ENCODE measurements around the gene ARAP2. TPM values are rescaled to one million over a fixed set of nuclear protein-coding genes. Genes with fewer than 3 reads are reported as not detected.

Gene ARAP2
- total and polyA plus RNA-seq, 7 donors, result 3.6 to 22.9 (median 16.9) TPM

DNA sequence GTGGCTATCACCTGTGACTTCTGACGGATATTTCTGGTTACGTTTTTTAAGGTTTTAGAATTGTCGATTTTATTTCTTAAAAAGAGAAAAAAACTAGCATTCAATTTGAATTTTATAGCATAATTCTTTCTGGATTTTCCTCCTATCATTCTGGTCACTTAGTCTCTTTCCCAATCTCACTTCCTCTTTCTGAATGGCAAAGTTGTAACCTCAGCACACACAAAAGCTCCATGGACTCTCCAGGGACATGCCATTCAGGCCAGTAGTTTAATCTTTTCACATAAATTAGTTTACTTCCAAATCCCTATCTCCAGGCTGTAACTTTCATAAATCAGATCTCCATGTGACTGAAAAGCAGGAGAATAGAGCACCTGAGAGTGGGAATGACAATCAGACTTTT, 110.7 kb downstream of the ARAP2 start:
- intact Hi-C loops (cut with DNase I), result no loop called here
- WGBS, 2 donors, result 93 to 97% methylated on average over 3 of the region's 3 CpGs
- Histone ChIP-seq H3K27me3 (no peaks in the 10 kb centered on the region), H3K27ac (no peak overlapping the region), H3K4me1 (no peaks in the 10 kb centered on the region), H3K36me3 (no peaks in the 10 kb centered on the region), H3K9me3 (no peaks in the 10 kb centered on the region), H3K4me3 (no peak overlapping the region)
- DNase-seq, result no peak
- TF ChIP-seq POLR2AphosphoS5 (IDR thresholded peaks at IDR 0.05) (no peak), CTCF (IDR thresholded peaks at IDR 0.05) (no peak), EP300 (IDR thresholded peaks at IDR 0.05) (no peak), POLR2A (IDR thresholded peaks at IDR 0.05) (no peak)

DNA sequence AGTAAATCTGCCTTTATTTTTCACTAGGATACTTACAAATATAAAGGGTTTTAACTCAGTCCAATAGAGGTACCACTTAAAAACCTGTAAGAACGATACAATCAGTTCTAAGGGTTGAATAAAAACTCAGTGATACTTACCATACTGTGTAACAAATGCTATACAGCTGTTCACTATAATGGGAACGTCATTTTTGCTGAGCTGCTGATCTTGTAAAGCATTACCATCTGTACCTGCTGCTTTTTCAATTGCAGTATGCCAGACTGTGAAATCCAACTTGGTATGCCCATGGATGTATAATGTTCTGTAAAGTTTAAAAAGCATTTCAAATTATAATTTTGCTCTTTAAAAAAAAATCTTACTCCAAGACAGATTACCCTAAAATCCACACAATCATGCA, 111.2 kb downstream of the ARAP2 start:
- no peaks in the 10 kb centered on the region for H3K36me3 ChIP-seq

DNA sequence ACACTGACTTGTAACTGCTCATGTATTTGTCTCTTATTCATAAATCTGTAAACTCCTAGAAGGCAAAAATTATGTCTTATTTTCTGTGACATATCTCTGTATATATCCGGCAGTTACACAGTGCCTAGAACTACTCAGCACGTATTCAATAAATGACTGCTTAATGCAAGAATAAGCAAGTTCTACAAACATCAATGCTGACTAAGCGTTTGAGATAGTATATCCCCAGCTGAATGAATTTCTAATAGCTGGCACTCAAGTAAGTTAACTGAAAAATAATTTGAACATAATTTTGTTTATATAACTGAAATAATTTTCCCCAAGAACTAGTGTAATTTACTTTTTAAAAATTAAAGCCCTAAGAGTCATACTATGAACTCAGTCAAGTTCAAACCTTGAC, 113.7 kb downstream of the ARAP2 start:
- Histone ChIP-seq H3K9me3 (no peaks in the 10 kb centered on the region), H3K4me1 (no peaks in the 10 kb centered on the region), H3K27ac (no peak overlapping the region), H3K36me3 (no peaks in the 10 kb centered on the region), H3K27me3 (no peaks in the 10 kb centered on the region), H3K4me3 (no peak overlapping the region)
- intact Hi-C loops (cut with DNase I), result no loop called here
- WGBS, 2 donors, result 94 to 98% methylated on average over 3 of the region's 3 CpGs
- no peak for DNase-seq
- TF ChIP-seq EP300 (IDR thresholded peaks at IDR 0.05) (no peak), POLR2A (IDR thresholded peaks at IDR 0.05) (no peak), POLR2AphosphoS5 (IDR thresholded peaks at IDR 0.05) (no peak), CTCF (IDR thresholded peaks at IDR 0.05) (no peak)

More for the DNA sequence above, 111.2 kb downstream of the ARAP2 start:
- TF ChIP-seq POLR2AphosphoS5 (IDR thresholded peaks at IDR 0.05) (no peak), POLR2A (IDR thresholded peaks at IDR 0.05) (no peak)
- Histone ChIP-seq H3K9me3 (no peaks in the 10 kb centered on the region), H3K4me3 (no peak overlapping the region), H3K27ac (no peak overlapping the region), H3K27me3 (no peaks in the 10 kb centered on the region), H3K4me1 (no peaks in the 10 kb centered on the region)
- intact Hi-C loops (cut with DNase I), result no loop called here
- no peak for DNase-seq
- 85 to 90% methylated on average over 2 of the region's 2 CpGs for whole genome bisulfite sequencing, 2 donors

DNA sequence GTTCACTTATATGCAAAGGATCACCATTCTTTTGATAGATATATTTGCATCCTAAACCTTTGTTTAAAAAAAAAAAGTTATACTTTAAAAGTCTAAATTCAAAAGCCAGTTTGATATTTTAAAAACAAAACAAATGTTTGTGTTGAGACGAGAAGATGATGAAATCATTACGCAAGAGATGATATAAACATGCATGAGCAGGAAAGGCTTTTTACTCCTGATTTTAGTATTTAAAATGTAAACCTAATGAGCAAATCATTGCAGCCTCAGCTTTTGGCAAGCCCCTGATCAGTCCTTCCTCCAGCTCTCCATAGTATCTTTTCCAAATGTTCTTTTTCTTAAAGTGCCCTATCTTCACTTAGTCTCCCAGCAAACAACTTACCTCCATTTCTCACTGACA, 115.6 kb downstream of the ARAP2 start:
- Histone ChIP-seq H3K36me3 (no peaks in the 10 kb centered on the region), H3K9me3 (no peaks in the 10 kb centered on the region), H3K4me1 (no peaks in the 10 kb centered on the region), H3K27me3 (no peaks in the 10 kb centered on the region), H3K27ac (no peak overlapping the region), H3K4me3 (no peak overlapping the region)
- intact Hi-C loops (cut with DNase I), result no loop called here
- no peak for TF ChIP-seq POLR2A (IDR thresholded peaks at IDR 0.05)
- TF ChIP-seq EP300 (IDR thresholded peaks at IDR 0.05), result no peak
- no peak for TF ChIP-seq CTCF (IDR thresholded peaks at IDR 0.05)
- TF ChIP-seq POLR2AphosphoS5 (IDR thresholded peaks at IDR 0.05), result no peak
- no peak for DNase-seq
- 82 to 84% methylated on average over 2 of the region's 2 CpGs for WGBS, 2 donors

- H3K9me3 ChIP-seq, result no peaks in the 10 kb centered on the region
- no peaks in the 10 kb centered on the region for H3K36me3 ChIP-seq
- 81 to 93% methylated on average over 1 of the region's 1 CpG for WGBS, 2 donors
- H3K27ac ChIP-seq, result no peak overlapping the region
- no peak overlapping the region for H3K4me3 ChIP-seq
- no peaks in the 10 kb centered on the region for H3K4me1 ChIP-seq
- TF ChIP-seq EP300 (IDR thresholded peaks at IDR 0.05) (no peak), POLR2A (IDR thresholded peaks at IDR 0.05) (no peak), CTCF (IDR thresholded peaks at IDR 0.05) (no peak), POLR2AphosphoS5 (IDR thresholded peaks at IDR 0.05) (no peak)
- DNase-seq, result no peak
- no peaks in the 10 kb centered on the region for H3K27me3 ChIP-seq
- intact Hi-C loops (cut with DNase I), result no loop called here
Observed at GRCh38 chr4:36123906-36124305, 120.4 kb downstream of the ARAP2 start.
